H9 (cell line): Measurements from ENCODE around the gene WHRN. TPM values are rescaled to one million over a fixed set of nuclear protein-coding genes. Genes with fewer than 3 reads are reported as not detected.

ENCODE experiments used
- DNase-seq: peaks from one replicate; pipeline ENCODE4 v3.0.0-alpha.2; 2017
- H2AFZ ChIP-seq: one replicate; pipeline ENCODE4 v1.6.1; 2013; ENCODE audit warnings: mild to moderate bottlenecking, low read length, control low read depth, moderate library complexity
- H2AK5ac ChIP-seq: 2 replicates; pipeline ENCODE4 v1.6.1; 2013; ENCODE audit warnings: low read length, control low read depth, mixed read lengths; ENCODE audit not compliant: insufficient read length
- H2BK120ac ChIP-seq: one replicate; pipeline ENCODE4 v1.6.1; 2013; ENCODE audit warnings: low read depth, mild to moderate bottlenecking, low read length, control low read depth, inconsistent platforms; ENCODE audit not compliant: poor library complexity, severe bottlenecking
- H2BK12ac ChIP-seq: 2 replicates; pipeline ENCODE4 v1.6.1; 2013; ENCODE audit warnings: low read length, control low read depth, mixed read lengths, low read depth; ENCODE audit not compliant: insufficient read length
- H2BK15ac ChIP-seq: 2 replicates; pipeline ENCODE4 v1.6.1; 2013; ENCODE audit warnings: low read depth, low read length, control low read depth
- H2BK20ac ChIP-seq: one replicate; pipeline ENCODE4 v1.6.1; 2013; ENCODE audit warnings: low read depth, mild to moderate bottlenecking, low read length, control low read depth, inconsistent platforms; ENCODE audit not compliant: poor library complexity, severe bottlenecking
- H2BK5ac ChIP-seq: 2 replicates; pipeline ENCODE4 v1.6.1; 2013; ENCODE audit warnings: low read length, control low read depth, mixed read lengths; ENCODE audit not compliant: insufficient read length
- H3K14ac ChIP-seq: 2 replicates; pipeline ENCODE4 v1.6.1; 2013; ENCODE audit warnings: low read length, control low read depth; ENCODE audit not compliant: insufficient read depth
- H3K18ac ChIP-seq: 2 replicates; pipeline ENCODE4 v1.6.1; 2013; ENCODE audit warnings: low read depth, mild to moderate bottlenecking, mixed read lengths, low read length, control low read depth; ENCODE audit not compliant: insufficient read length
- H3K23ac ChIP-seq: 2 replicates; pipeline ENCODE4 v1.6.1; 2013; ENCODE audit warnings: low read length, control low read depth, mixed read lengths, low read depth; ENCODE audit not compliant: insufficient read length
- H3K23me2 ChIP-seq: 2 replicates; pipeline ENCODE4 v1.6.1; 2013; ENCODE audit warnings: low read depth, mild to moderate bottlenecking, mixed read lengths, low read length, control low read depth; ENCODE audit not compliant: insufficient read length, poor library complexity, severe bottlenecking
- H3K27ac ChIP-seq: 2 replicates; pipeline ENCODE4 v1.5.1; 2013; ENCODE audit warnings: low read length, control low read depth, mixed read lengths, low read depth; ENCODE audit not compliant: insufficient read length
- H3K27me3 ChIP-seq: 2 replicates; pipeline ENCODE4 v1.6.1; 2013; ENCODE audit warnings: low read length, control low read depth, inconsistent platforms; ENCODE audit not compliant: insufficient read depth
- H3K4ac ChIP-seq: 2 replicates; pipeline ENCODE4 v1.6.1; 2013; ENCODE audit warnings: low read depth, mild to moderate bottlenecking, control low read depth, inconsistent platforms, low read length, moderate library complexity
- H3K4me1 ChIP-seq: 2 replicates; pipeline ENCODE4 v1.6.1; 2013; ENCODE audit warnings: low read length, control low read depth, inconsistent platforms; ENCODE audit not compliant: insufficient read depth
- H3K4me2 ChIP-seq: 2 replicates; pipeline ENCODE4 v1.6.1; 2013; ENCODE audit warnings: low read length, control low read depth, mixed read lengths; ENCODE audit not compliant: insufficient read length, insufficient read depth
- H3K56ac ChIP-seq: 2 replicates; pipeline ENCODE4 v1.6.1; 2013; ENCODE audit warnings: low read depth, mild to moderate bottlenecking, mixed read lengths, low read length, control low read depth; ENCODE audit not compliant: insufficient read length
- H3K79me1 ChIP-seq: 2 replicates; pipeline ENCODE4 v1.6.1; 2013; ENCODE audit warnings: low read depth, mild to moderate bottlenecking, moderate library complexity, low read length, control low read depth, inconsistent platforms; ENCODE audit not compliant: insufficient read depth, poor library complexity, severe bottlenecking
- H3K79me2 ChIP-seq: 2 replicates; pipeline ENCODE4 v1.6.1; 2013; ENCODE audit warnings: low read length, control low read depth, inconsistent platforms; ENCODE audit not compliant: insufficient read depth
- H3K9ac ChIP-seq: 2 replicates; pipeline ENCODE4 v1.6.1; 2013; ENCODE audit warnings: low read length, control low read depth, mixed read lengths; ENCODE audit not compliant: insufficient read length; ENCODE audit errors: extremely low read depth
- H3K9me3 ChIP-seq: one replicate; pipeline ENCODE4 v1.6.1; 2013; ENCODE audit warnings: low read depth, low read length, inconsistent platforms; ENCODE audit not compliant: control insufficient read depth
- H3T11ph ChIP-seq: one replicate; pipeline ENCODE4 v1.6.1; 2013; ENCODE audit warnings: mild to moderate bottlenecking, low read length, control low read depth, inconsistent platforms
- H4K20me1 ChIP-seq: one replicate; pipeline ENCODE4 v1.6.1; 2013; ENCODE audit not compliant: control insufficient read depth, insufficient read length, insufficient read depth
- H4K5ac ChIP-seq: 2 replicates; pipeline ENCODE4 v1.6.1; 2013; ENCODE audit warnings: low read depth, mild to moderate bottlenecking, mixed read lengths, low read length, control low read depth; ENCODE audit not compliant: insufficient read length
- H4K8ac ChIP-seq: replicated peaks from 2 replicates; pipeline ENCODE4 v1.6.1; 2013; ENCODE audit warnings: low read length, control low read depth, mixed read lengths, low read depth; ENCODE audit not compliant: insufficient read length
- H4K91ac ChIP-seq: 2 replicates; pipeline ENCODE4 v1.6.1; 2013; ENCODE audit warnings: low read depth, mild to moderate bottlenecking, moderate library complexity, mixed read lengths, low read length, control low read depth; ENCODE audit not compliant: insufficient read length
- H3K27ac Mint-ChIP-seq, 3 experiments: 2 replicates in 2 of 3; 3 replicates in 1 of 3; pipeline ENCODE4 v1.8.0; 2020 to 2021; ENCODE audit warnings: mixed read lengths in 3 of 3, mild to moderate bottlenecking in 1 of 3, moderate library complexity in 1 of 3
- H3K27me3 Mint-ChIP-seq: 2 replicates; pipeline ENCODE4 v1.8.0; 2021; ENCODE audit warnings: low read depth, mild to moderate bottlenecking, moderate library complexity, mixed read lengths
- H3K36me3 Mint-ChIP-seq, 3 experiments: 2 replicates in 2 of 3; 3 replicates in 1 of 3; pipeline ENCODE4 v1.8.0; 2020 to 2021; ENCODE audit warnings: low read depth in 3 of 3, mixed read lengths in 3 of 3; ENCODE audit not compliant: insufficient read depth in 1 of 3
- H3K4me1 Mint-ChIP-seq, 2 experiments: 2 replicates each; pipeline ENCODE4 v1.8.0; 2020; ENCODE audit warnings: mixed read lengths in 2 of 2
- H3K4me3 Mint-ChIP-seq, 2 experiments: 2 replicates in 1 of 2; 3 replicates in 1 of 2; pipeline ENCODE4 v1.8.0; 2020 to 2021; ENCODE audit warnings: mild to moderate bottlenecking in 2 of 2, mixed read lengths in 2 of 2, moderate library complexity in 1 of 2
- H3K9me3 Mint-ChIP-seq, 2 experiments: 2 replicates in 1 of 2; 3 replicates in 1 of 2; pipeline ENCODE4 v1.8.0; 2020; ENCODE audit warnings: mild to moderate bottlenecking in 2 of 2, mixed read lengths in 2 of 2, moderate library complexity in 1 of 2
- CTCF ChIP-seq: fragments of 200-600 bp; sonication (generic); conservative IDR thresholded peaks from 3 replicates; pipeline ENCODE4 v1.8.0; 2021; ENCODE audit warnings: antibody characterized with exemption, mild to moderate bottlenecking
- whole genome bisulfite sequencing: extraction: QIAGEN DNeasy Blood & Tissue Kit; methylation state at CpG from one replicate; pipeline ENCODE4 v1.1.7; 2013; ENCODE audit warnings: missing lambda C conversion rate, low lambda C conversion rate, mixed read lengths; ENCODE audit not compliant: insufficient read length; ENCODE audit errors: extremely low coverage; 5-methylcytosine and 5-hydroxymethylcytosine counted together
- total RNA-seq: library from RNA; stranded (reverse); gene quantifications from 2 replicates; pipeline ENCODE4 v1.2.1, GENCODE V29; 2021

WHRN gene
- total RNA-seq, 1 experiment from 2014 or later = 2.2 TPM

GRCh38 chr9:114418053-114418452 is 87.2 kb downstream of the WHRN start:
- Mint-ChIP-seq H3K4me1 (peaks cover 11 to 18% of the 10 kb centered on the region in 2 experiments), H3K27me3 (peaks cover 5% of the 10 kb centered on the region), H3K4me3 (no peak overlapping the region), H3K27ac (no peak overlapping the region), H3K36me3 (no peaks in the 10 kb centered on the region; a peak in 1 of 7 replicates), H3K9me3 (no peaks in the 10 kb centered on the region)
- no peak overlapping the region for H3K56ac ChIP-seq
- no peaks in the 10 kb centered on the region for H3K9me3 ChIP-seq
- H3K4me1 ChIP-seq = no peaks in the 10 kb centered on the region; the same call in 1 of the 2 replicates
- no peak overlapping the region for H3T11ph ChIP-seq
- WGBS = no CpG with 5 or more reads among the region's 6 CpGs
- no peak overlapping the region for H3K9ac ChIP-seq
- no peaks in the 10 kb centered on the region for H3K79me1 ChIP-seq
- H2BK15ac ChIP-seq = no peak overlapping the region
- H3K14ac ChIP-seq = no peak overlapping the region
- H3K23ac ChIP-seq = no peak overlapping the region
- H2BK12ac ChIP-seq = no peak overlapping the region
- no peak overlapping the region for H2BK120ac ChIP-seq
- H3K23me2 ChIP-seq = no peaks in the 10 kb centered on the region
- no peak overlapping the region for H2AK5ac ChIP-seq
- H4K91ac ChIP-seq = no peak overlapping the region
- H3K27me3 ChIP-seq = no peaks in the 10 kb centered on the region
- no peak overlapping the region for H2BK20ac ChIP-seq
- no peaks in the 10 kb centered on the region for H3K79me2 ChIP-seq
- H3K27ac ChIP-seq = no peak overlapping the region
- TF ChIP-seq CTCF = no peak
- H3K18ac ChIP-seq = no peak overlapping the region
- no peak overlapping the region for H3K4me2 ChIP-seq
- H4K8ac ChIP-seq = no peak overlapping the region
- no peak overlapping the region for H4K5ac ChIP-seq
- no peak overlapping the region for H2BK5ac ChIP-seq
- no peaks in the 10 kb centered on the region for H4K20me1 ChIP-seq
- H3K4ac ChIP-seq = no peak overlapping the region
- no peak for DNase-seq
- no peak overlapping the region for H2AFZ ChIP-seq
